Sigmoid colon (tissue), 4 donors: Measurements from ENCODE around the gene SNTA1.

ENCODE experiments used
- EP300 ChIP-seq, 4 donors: sonication (generic); formaldehyde crosslinking; IDR thresholded peaks; one replicate each; pipeline ENCODE4 v1.6.1; 2017; ENCODE audit warnings: antibody characterized with exemption in 4 of 4
- TF ChIP-seq, protein P1 (sequence below), 4 experiments: fragments of 450-650 bp in 3 of 4; fragments of 200-600 bp in 1 of 4; IDR thresholded peaks; one replicate each; pipeline ENCODE4 v1.5.1; 2016 to 2019; ENCODE audit warnings: antibody characterized with exemption in 4 of 4, mild to moderate bottlenecking in 3 of 4, moderate library complexity in 2 of 4

DNA sequence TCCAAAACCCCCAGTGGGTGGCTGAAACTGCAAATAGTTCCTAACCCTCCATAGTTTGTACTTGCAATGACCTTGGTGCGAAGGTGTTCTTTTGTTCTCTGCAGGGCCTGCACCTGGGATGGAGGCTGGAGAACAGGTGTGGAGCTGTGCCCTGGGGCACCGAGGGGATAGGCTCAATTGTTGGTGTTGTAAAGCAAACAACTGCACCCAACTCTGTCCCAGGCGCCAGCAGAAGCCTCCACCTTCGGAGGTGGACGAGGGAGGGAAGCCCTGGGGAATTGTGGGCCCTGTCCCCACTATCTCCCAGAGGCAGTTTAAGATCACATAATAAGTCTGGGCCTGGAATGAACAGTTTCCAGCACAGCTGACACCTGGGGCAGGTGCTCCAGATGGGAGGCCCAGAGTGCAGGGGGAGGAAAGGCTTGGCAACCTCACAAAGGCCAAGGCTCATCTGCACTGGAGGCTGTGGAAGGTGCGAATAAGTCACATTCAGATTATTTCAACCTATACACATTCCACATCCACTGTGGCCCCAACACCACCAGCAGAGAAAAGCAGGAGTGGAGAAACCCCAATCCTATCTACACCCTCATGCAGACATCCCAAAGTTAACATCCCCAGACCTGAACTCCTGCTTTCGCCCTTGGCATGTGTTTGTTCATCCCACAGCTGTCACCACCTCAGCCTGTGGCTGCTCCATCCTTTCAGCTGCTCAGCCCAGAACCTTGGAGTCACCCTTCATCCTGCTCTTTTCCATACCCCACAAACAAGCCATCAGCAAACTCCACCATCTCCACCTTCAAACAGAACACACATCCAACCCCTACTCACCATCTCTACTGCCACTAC is 34.0 kb upstream of the SNTA1 start:
- TF ChIP-seq, protein P1, sequence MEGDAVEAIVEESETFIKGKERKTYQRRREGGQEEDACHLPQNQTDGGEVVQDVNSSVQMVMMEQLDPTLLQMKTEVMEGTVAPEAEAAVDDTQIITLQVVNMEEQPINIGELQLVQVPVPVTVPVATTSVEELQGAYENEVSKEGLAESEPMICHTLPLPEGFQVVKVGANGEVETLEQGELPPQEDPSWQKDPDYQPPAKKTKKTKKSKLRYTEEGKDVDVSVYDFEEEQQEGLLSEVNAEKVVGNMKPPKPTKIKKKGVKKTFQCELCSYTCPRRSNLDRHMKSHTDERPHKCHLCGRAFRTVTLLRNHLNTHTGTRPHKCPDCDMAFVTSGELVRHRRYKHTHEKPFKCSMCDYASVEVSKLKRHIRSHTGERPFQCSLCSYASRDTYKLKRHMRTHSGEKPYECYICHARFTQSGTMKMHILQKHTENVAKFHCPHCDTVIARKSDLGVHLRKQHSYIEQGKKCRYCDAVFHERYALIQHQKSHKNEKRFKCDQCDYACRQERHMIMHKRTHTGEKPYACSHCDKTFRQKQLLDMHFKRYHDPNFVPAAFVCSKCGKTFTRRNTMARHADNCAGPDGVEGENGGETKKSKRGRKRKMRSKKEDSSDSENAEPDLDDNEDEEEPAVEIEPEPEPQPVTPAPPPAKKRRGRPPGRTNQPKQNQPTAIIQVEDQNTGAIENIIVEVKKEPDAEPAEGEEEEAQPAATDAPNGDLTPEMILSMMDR (IDR thresholded peaks at IDR 0.05): no peak
- no peak for TF ChIP-seq EP300 (IDR thresholded peaks at IDR 0.05)
